Measurements from ENCODE around the gene LMNTD2. TPM values are rescaled to one million over a fixed set of nuclear protein-coding genes. Genes with fewer than 3 reads are reported as not detected.

The LMNTD2 gene
- total RNA-seq, 1 donor from 2014 or later: 0.14 TPM

- ATAC-seq (no peak), DNase-seq (ENCODE audit: missing footprints) (no peak)
- intact Hi-C loops (cut with DNase I): no loop called here
These were observed 19.7 kb downstream of the LMNTD2 start for GRCh38 chr11:540583-541432.

GRCh38 chr11:539971-540481, 20.5 kb downstream of the LMNTD2 start:
- DNase-seq (ENCODE audit: missing footprints) (no peak), ATAC-seq (no peak)
- intact Hi-C loops (cut with DNase I): no loop called here

GRCh38 chr11:538431-539051, 22.0 kb downstream of the LMNTD2 start:
- intact Hi-C loops (cut with DNase I): no loop called here
- ATAC-seq: no peak
- no peak for DNase-seq (ENCODE audit: missing footprints)

DNA sequence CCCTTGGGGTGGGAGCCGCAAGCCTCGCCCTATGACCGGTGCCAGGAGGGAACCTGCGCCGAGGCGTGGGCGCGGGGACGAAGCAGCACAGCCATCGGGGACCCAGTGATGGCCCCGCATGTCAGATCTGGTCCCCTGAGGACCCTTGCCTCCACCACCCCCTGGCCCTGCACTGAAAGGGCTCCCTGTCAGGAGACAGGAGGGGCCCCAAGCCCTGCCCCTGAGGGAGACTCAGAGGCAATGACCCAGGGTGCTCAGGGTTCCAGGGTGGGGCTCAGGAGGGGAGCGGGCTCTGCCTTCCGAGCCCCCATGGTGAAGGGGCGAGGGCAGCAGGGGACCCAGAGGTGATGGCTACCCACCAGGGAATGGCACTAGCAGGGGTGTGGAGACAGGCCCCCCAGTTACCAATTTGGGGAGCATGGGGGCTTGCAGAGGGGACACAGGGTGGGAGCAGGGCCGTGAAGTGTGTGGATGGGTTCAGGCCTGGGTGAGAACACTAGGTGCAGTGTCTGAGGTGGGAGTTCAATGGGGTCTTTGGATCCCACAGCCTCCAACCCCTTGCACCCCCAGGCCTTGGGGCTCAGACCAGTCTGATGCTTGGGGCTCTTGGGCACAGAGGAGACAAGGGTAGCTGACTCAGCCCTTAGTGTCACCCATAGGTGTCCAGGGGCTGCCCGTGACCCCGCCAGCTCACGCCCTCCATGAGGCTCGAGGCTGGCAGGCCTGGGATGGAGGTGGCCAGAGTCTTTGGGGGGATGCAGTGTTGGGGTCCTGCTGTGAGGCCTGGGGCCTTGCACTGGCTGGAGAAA, 22.7 kb downstream of the LMNTD2 start:
- intact Hi-C loops (cut with DNase I): no loop called here
- ATAC-seq (no peak), DNase-seq (ENCODE audit: missing footprints) (no peak)

GRCh38 chr11:536841-537621, 23.5 kb downstream of the LMNTD2 start, which contains the start of gene LRRC56:
Gene LRRC56 (plus strand): TSS chr11:537527. CDS start chr11:540685, 3,158 bp downstream.
- DNase-seq (ENCODE audit: missing footprints) (peak; percentile 92), ATAC-seq (peak; percentile 15)
- intact Hi-C loops (cut with DNase I): no loop called here

- DNase-seq (ENCODE audit: missing footprints): peak; percentile 96
- ATAC-seq: peak; percentile 93
- intact Hi-C loops (cut with DNase I): no loop called here
These were observed 24.8 kb downstream of the LMNTD2 start, which contains the start of gene HRAS for GRCh38 chr11:535519-536454. Gene HRAS (minus strand): TSS chr11:535576.

DNA sequence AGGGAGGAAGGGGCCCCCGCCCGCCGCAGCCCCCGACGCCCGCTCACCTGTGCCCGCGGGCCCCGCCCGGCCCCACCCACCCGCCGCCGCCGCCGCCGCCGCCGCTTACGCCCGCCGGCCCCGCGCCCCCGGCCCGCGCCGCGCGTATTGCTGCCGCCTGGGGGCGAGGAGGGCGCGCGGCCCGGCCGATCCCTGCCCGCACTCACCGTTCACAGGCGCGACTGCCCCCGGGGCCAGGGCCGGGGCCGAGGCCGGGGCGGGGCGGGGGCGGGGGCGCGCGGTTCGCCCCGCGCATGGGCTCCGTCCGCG, 25.4 kb downstream of the LMNTD2 start:
- no peak for ATAC-seq
- intact Hi-C loops (cut with DNase I): no loop called here
- no peak for DNase-seq (ENCODE audit: missing footprints)

GRCh38 chr11:534396-535209, 25.9 kb downstream of the LMNTD2 start:
- ATAC-seq (no peak), DNase-seq (ENCODE audit: missing footprints) (peak; percentile 71)
- intact Hi-C loops (cut with DNase I): no loop called here

DNA sequence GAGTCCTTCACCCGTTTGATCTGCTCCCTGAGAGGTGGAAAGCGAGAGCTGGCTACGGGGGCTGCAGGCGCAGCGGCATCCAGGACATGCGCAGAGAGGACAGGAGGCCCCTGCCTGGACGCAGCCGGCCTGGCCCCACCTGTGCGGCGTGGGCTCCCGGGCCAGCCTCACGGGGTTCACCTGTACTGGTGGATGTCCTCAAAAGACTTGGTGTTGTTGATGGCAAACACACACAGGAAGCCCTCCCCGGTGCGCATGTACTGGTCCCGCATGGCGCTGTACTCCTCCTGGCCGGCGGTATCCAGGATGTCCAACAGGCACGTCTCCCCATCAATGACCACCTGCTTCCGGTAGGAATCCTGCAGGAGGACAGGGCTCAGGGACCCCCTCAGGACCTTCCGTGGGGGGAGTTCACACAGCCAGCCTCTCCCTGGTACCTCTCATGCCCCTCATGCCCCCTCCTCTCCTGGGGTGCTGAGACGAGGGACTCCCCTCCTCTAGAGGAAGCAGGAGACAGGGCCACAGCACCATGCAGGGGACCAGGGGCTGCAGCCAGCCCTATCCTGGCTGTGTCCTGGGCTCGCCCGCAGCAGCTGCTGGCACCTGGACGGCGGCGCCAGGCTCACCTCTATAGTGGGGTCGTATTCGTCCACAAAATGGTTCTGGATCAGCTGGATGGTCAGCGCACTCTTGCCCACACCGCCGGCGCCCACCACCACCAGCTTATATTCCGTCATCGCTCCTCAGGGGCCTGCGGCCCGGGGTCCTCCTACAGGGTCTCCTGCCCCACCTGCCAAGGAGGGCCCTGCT, 26.7 kb downstream of the LMNTD2 start:
- ATAC-seq (no peak), DNase-seq (ENCODE audit: missing footprints) (peak; percentile 70)
- intact Hi-C loops (cut with DNase I): no loop called here

DNA sequence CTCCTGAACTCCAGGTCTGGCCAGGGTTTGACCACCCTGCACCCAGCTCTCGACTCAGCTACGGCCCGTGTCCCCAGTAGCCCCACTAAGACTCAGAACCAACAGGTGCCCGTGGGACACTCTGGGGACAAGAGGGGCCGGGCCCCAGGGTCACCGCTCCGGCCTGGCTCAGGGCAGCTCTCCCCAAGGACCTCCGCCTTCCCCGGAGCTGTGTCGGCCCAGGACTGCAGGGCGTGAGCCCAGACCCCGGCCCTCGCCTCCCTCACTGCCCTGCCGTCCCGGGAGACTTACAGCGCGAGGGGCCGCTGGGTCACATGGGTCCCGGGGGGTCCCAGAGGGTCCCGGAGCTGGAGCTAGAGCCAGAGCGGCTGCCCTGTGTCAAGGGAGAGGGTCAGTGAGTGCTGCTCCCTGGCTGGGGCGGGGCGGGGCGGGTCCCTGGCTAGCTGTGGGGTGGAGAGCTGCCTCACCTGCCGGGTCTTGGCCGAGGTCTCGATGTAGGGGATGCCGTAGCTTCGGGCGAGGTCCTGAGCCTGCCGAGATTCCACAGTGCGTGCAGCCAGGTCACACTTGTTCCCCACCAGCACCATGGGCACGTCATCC, 27.5 kb downstream of the LMNTD2 start:
- intact Hi-C loops (cut with DNase I): no loop called here
- ATAC-seq (no peak), DNase-seq (ENCODE audit: missing footprints) (peak; percentile 76)

GRCh38 chr11:532527-532985, 28.0 kb downstream of the LMNTD2 start:
- DNase-seq (ENCODE audit: missing footprints): no peak
- intact Hi-C loops (cut with DNase I): no loop called here
- no peak for ATAC-seq

GRCh38 chr11:531919-532526, 28.5 kb downstream of the LMNTD2 start:
- DNase-seq (ENCODE audit: missing footprints) (peak; percentile 57), ATAC-seq (no peak)
- intact Hi-C loops (cut with DNase I): no loop called here

DNA sequence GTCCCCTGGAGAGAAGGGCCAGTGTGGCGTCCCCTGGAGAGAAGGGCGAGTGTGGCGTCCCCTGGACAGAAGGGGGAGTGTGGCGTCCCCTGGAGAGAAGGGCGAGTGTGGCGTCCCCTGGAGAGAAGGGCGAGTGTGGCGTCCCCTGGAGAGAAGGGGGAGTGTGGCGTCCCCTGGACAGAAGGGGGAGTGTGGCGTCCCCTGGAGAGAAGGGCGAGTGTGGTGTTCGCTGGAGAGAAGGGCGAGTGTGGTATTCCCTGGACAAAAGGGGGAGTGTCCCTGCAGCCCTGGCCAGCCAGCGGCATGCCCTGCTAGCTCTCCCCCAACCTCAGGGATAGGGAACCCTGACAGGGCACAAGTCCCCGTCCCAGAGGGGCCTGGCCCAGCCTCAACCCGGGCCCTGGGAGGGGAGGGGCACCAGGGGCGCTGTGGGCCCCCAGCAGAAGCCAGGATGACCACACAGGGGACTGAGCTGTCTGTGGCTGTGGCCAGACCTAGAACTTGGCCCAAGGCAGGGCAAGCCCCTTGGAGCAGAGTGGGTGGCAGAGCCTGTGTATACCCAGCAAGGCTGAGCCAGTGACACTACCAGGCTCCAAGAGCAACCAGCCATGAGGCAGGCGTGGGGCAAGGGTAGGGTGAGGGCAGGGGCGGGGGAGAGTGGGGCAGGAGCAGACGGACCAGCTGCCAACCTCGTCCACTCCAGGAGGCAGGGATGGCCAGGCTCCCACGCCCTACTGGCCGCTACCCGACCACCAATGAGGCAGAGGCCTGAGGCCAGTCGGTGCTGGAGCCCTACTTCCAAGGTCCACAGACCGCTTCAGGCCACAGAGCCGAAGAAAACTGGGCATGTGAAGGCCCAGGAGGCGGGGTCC, 29.3 kb downstream of the LMNTD2 start:
- intact Hi-C loops (cut with DNase I): no loop called here
- DNase-seq (ENCODE audit: missing footprints) (no peak), ATAC-seq (no peak)

- no peak for ATAC-seq
- intact Hi-C loops (cut with DNase I): no loop called here
- peak; percentile 62 for DNase-seq (ENCODE audit: missing footprints)
These were observed 30.7 kb downstream of the LMNTD2 start for GRCh38 chr11:529728-530411.

Data from Right ventricle myocardium inferior (tissue), 1 donor.